Tibial nerve (tissue), 3 donors: Measurements from ENCODE around the gene LIN7C.

Source experiments
- POLR2A ChIP-seq, 2 donors: fragments of 450-650 bp; IDR thresholded peaks; one replicate each; pipeline ENCODE4 v1.6.1; 2017; ENCODE audit warnings: antibody characterized with exemption in 2 of 2, mild to moderate bottlenecking in 2 of 2, moderate library complexity in 2 of 2
- TF ChIP-seq, protein P1 (sequence below), 5 experiments: fragments of 200-600 bp in 3 of 5; fragments of 450-650 bp in 2 of 5; sonication (generic) in 3 of 5; IDR thresholded peaks; one replicate each; pipeline ENCODE4 v1.5.1; 2016 to 2019; ENCODE audit warnings: antibody characterized with exemption in 5 of 5, mild to moderate bottlenecking in 3 of 5, moderate library complexity in 2 of 5

DNA sequence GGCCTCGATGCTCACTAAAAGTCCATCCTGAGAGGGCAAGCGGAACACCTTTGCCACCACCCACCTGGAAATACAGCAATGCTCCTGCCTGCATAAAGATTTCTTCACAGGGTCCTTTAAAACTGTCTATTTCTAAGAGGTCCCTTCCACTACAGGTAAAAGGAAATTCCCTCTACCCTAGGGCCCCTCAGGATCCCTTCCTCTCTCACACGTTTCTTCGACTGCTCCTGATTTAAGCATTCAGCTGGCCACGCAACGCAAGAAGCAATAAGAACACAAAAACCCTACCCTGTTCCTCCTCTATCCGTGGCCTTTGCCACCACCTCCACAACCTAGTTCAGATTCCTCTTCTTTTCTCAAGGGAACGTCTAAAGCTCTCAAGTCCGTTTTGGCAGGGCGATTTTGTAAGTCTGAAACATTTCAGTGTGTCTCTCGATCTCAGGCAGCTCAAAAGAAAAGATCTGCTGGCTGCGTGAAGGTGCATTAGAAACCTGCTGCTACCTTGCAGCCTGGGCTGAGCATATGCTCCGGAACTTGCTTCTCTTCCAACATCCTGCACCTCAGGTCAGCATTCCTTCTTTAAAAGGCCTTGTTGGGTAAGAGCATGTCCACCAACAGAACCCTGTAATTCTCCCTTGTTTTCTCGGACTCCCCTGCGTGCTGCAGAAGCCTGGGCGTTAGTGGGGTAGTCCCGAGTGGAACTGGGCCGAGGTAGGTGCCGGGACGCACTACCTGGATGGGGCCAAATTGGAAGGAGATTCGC lies 35.6 kb downstream of the LIN7C start:
- TF ChIP-seq POLR2A (IDR thresholded peaks at IDR 0.05), result no peak
- TF ChIP-seq, protein P1, sequence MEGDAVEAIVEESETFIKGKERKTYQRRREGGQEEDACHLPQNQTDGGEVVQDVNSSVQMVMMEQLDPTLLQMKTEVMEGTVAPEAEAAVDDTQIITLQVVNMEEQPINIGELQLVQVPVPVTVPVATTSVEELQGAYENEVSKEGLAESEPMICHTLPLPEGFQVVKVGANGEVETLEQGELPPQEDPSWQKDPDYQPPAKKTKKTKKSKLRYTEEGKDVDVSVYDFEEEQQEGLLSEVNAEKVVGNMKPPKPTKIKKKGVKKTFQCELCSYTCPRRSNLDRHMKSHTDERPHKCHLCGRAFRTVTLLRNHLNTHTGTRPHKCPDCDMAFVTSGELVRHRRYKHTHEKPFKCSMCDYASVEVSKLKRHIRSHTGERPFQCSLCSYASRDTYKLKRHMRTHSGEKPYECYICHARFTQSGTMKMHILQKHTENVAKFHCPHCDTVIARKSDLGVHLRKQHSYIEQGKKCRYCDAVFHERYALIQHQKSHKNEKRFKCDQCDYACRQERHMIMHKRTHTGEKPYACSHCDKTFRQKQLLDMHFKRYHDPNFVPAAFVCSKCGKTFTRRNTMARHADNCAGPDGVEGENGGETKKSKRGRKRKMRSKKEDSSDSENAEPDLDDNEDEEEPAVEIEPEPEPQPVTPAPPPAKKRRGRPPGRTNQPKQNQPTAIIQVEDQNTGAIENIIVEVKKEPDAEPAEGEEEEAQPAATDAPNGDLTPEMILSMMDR (IDR thresholded peaks at IDR 0.05), result no peak
